HEK293 (cell line): Measurements from ENCODE around the gene TMEM203.

Experiments
- ZBTB21 ChIP-seq: fragments of 450-650 bp; formaldehyde crosslinking; IDR thresholded peaks from 2 replicates; pipeline ENCODE4 v1.5.1; 2017; ENCODE audit warnings: missing biosample characterization, missing genetic modification characterization
- ZNF114 ChIP-seq: fragments of 450-650 bp; formaldehyde crosslinking; IDR thresholded peaks from 2 replicates; pipeline ENCODE4 v1.5.0; 2017; ENCODE audit warnings: missing biosample characterization, missing genetic modification characterization
- TF ChIP-seq, protein P1 (sequence below): fragments of 450-650 bp; formaldehyde crosslinking; IDR thresholded peaks from 2 replicates; pipeline ENCODE4 v1.5.1; 2016; ENCODE audit warnings: missing biosample characterization, missing genetic modification characterization

DNA sequence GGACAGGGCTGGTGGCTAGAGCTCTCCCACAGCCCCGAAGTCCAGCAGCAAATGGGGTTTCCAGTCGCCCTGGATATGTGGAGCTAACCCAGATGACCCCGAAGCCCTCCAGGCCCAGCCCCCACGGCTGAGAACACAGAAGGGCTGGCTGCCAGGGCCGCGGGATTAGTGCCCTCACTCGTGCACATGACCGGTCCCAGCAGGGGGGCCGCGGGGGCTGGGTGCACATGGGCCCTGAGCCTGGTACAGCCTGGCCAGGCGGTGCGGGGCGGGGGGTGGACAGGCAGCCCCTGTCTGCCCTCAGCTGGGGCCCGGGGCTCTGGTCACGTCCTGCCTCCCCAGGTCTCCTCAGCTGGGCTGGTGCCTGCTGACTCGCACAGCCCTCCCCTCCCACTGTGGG is 11.1 kb downstream of the TMEM203 start:
- TF ChIP-seq ZBTB21 (tag by site-specific recombination) (no peak), ZNF114 (tag by site-specific recombination) (no peak)
- TF ChIP-seq, protein P1, sequence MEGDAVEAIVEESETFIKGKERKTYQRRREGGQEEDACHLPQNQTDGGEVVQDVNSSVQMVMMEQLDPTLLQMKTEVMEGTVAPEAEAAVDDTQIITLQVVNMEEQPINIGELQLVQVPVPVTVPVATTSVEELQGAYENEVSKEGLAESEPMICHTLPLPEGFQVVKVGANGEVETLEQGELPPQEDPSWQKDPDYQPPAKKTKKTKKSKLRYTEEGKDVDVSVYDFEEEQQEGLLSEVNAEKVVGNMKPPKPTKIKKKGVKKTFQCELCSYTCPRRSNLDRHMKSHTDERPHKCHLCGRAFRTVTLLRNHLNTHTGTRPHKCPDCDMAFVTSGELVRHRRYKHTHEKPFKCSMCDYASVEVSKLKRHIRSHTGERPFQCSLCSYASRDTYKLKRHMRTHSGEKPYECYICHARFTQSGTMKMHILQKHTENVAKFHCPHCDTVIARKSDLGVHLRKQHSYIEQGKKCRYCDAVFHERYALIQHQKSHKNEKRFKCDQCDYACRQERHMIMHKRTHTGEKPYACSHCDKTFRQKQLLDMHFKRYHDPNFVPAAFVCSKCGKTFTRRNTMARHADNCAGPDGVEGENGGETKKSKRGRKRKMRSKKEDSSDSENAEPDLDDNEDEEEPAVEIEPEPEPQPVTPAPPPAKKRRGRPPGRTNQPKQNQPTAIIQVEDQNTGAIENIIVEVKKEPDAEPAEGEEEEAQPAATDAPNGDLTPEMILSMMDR (tag by site-specific recombination) = no peak
